NCI-H510A treated with DMSO at 0.1 percent for 48 hours (cell line): ENCODE measurements around the gene FHL5.
"Not testable (repeated sequence)": the region's sequence is repeated elsewhere in the genome, so short reads cannot be mapped to it uniquely, and the experiment has no call there.

ENCODE experiments used
- DNase-seq: peaks from one replicate; lab custom pipeline; 2025; lab: John Stamatoyannopoulos, UW

The FHL5 gene

DNA sequence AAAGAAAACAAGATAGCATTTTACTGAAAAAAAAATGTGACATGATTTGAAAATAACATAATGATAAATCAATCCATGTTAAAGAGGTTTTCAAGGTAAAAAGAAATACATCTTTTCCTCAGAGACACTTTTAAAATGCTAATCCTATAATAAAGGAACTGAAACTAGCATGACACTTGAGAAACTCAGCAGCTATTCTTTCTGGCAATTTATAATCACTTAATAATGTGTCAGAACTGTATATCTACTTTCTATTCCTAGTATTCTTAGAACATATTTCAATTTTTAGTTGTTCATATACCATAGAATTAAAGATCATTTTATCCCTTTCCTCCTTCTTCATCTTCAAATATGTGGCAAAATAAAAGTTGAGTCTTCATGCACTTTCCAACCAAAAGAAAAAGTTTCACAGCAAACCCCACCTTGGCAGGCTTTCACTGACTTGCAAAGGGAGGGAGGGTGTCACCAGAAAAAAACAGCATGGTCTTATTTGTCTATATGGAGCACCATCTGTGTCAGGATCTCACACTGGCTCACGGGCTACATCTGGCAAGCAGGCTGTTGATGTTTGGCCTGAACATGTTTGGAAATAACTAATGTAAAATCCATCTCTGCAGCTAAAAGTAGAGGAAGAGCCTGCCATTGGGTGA lies 48.5 kb downstream of the FHL5 start:
- no peak for DNase-seq

DNA sequence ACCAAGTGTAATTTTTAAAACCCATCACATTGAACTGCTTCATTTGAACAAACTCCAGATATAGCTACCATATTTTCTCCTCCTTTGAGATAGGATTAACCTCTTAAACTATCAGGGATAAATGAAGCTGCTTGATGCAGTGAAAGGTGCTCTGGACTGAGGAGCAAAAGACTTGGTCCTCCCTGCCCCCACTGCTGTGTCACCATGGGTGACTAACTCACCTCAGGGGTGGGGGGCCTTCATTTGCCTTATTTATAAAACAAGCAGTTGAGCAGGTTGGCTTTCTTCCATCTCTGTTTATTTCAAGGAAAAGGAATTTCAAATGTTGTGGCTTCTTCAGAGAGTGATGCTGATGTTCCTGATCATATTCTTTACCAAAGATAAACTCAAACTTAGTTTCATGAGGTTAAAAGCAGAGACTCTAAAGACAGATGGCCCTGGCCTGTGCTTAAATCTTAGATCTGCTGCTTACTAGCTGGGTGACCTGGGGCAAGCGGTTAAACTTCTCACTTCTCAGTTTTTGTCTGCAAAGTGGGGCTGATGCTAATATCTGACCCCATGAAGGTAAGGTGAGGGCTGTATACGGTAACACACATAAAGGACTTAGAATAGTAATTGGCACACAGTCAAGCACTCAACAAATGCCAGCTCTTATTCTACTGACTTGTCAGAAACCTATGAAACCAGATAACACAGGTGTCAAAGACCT lies 50.5 kb downstream of the FHL5 start:
- no peak for DNase-seq

DNA sequence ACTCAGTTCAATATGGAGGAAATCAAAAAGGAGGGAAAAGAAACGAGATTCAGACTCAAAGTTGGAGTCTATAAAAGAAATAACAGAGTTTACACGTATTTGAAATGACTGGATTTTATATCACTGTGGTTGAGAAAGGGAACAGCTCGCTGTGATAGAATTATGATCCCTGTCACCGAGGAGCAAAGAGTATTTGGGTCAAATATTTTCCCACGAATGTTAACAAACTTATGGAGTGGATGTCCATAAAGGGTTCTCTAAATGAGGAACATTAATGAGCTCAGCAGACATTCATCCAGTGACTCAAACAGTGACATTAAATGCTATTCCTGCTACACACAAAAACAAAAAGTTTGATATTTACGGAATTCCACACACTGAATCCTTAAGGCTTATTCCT lies 57.9 kb downstream of the FHL5 start:
- DNase-seq = no peak

DNA sequence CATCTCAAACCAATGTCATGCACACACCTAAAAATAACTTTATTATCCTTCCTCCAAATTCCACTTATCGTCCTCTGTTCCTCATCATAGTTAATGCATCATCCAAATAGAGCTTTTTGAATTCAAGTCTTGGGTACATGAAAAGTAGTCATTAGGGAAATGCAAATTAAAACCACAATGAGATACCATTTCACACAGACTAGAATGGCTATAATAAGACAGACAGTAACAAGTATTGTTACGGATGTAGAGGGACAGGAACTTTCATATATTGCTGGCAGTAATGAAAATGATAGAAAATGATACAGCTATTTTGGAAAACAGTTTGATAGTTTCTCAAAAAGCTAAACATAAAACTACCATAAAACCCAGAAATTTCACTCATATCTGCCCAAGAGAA lies 59.1 kb downstream of the FHL5 start:
- no peak for DNase-seq

DNA sequence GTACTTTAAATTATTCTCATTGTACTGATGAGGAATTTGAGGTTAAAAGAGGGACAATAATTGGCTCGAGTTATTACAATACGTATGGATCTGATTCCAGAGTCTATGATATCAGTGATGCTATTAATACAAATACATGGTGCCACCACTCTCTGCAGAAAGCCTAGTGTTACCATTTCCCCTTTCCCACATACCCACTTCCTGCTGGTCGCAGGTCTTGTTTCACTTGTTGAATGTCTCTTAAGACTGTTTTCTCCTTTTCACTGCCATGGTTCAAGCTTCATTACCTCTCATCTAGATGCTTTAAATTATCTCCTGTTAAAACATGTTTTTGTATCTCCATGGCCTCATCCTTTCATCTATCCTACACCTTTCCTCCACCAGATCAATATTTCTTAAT lies 62.0 kb downstream of the FHL5 start:
- no peak for DNase-seq

DNA sequence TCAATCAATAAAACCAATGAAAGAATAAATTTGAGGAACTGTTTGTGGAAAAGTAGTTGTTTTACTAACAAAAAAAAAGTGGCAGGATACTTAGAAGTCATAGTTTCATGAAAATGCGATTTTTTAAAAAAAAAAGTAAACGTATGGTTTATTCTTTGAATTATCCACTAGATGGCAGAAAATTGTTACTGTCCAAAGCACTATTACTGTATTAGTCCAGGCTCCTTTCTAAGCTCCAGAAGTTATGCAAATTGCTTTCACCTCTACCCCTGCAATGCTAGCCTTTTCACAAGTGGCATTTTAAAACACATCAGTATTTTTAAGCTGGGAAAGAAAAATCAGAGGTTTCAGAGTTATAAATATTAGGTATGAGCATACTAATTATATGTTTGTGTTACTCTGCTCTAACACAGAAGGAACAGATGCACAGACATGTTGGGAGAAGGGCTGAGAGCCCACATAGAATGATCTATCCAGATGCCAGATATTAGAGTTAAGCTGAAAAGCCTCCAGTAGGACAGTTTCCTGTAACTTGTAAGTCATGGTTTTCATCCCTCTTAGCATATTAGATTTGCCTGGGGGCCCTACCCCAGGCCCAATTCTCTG lies 63.9 kb downstream of the FHL5 start:
- DNase-seq = peak; percentile 32

DNA sequence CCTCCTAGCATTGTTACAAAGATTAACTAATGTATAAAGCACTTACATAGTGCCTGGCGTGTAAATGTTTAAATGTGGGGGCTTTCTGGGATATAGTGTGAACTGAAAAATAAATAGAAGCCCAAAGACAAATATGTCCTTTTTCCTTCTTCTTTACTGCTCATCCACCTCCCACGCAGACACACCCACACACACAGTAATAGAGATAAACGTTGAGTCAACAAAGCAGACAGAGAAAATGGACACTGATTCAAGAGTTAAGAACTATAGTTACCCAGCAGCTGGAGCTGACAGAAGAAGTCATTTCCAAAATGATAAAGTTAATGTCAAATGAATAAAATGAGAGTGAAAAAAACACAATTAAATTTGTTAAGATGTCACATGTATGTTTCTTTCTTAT lies 68.3 kb downstream of the FHL5 start:
- no peak for DNase-seq

DNA sequence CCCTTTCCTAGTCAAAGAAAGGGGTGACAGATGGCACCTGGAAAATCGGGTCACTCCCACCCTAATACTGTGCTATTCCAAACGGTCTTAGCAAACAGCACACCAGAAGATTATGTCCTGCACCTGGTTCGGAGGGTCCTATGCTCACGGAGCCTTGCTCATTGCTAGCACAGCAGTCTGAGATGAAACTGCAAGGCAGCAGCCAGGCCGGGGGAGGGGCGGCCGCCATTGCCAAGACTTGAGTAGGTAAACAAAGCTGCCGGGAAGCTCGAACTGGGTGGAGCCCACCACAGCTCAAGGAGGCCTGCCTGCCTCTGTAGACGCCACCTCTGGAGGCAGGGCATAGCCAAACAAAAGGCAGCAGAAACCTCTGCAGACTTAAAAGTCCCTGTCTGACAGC lies 75.1 kb downstream of the FHL5 start:
- DNase-seq = not testable (repeated sequence)

DNA sequence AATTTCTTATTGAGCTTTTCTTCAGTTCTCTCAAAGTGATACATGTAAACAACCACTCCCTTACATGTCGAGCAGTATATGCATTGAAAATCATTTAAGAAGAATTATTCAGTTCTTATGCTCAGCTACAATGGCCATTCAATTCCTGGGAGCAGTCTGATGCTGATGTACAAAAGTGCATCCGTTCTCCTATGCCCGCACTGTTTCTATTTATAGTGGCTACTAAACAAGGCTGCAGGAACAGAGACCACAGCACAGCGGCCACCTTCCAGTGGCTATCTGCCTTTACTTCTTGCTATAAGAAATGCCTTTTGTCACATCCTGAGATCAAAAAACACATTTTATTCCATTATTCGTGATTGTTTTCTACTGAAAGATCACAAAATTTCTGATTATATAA lies 82.2 kb downstream of the FHL5 start:
- DNase-seq = no peak

DNA sequence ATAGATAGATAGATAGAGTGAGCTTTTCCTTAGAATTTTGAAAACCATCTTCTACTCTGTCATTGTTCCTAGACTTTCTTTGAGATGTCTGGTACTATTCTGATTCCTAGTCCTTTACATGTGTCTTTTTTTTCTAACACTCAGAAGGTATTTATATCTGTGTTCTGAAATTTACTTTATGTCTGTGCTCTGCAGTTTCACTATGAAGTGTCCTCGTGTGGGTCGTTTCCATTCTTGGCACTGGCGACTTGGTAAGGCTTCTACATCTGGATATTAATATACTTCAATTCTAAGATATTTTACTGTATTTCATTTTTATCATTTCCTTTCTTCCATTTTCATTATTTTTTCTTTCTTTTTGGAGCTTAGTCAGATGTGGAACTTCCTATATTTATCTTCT lies 87.0 kb downstream of the FHL5 start:
- no peak for DNase-seq

DNA sequence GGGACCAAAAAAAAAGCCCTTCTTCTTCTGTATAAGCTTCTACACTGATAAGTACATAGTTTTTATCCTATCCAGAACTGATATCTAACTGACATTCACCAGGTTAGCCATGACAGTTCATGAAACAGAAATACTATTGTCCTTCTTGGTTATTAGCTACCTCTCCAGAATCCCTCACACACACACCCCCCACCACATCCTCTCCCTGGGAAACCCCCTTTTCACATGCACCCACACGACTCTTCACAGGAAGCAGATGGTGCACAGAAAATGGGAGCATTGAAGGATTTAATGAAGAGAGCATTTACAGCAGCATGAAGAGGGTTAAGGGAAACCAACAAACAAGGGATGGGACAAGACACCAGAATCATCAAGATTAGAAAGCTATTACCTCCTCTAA lies 88.9 kb downstream of the FHL5 start:
- DNase-seq = no peak

DNA sequence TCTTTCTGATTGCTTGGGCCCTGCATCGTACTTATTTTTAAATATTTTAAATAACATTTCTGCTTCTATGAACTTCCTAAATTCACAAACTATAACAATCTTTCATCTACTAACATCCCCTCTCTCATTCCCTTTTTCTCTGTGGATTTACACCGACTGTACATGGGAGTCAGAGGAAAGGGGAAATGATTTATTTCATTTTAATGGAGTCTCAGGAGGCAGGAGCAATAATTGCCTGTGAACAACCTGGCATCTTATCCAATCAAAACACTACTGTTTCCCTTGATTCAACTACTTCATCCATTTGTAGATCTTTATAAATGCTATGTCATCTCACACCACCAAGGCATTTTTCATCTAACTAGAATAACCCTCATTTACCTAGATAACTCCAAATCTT lies 89.6 kb downstream of the FHL5 start:
- DNase-seq = no peak

DNA sequence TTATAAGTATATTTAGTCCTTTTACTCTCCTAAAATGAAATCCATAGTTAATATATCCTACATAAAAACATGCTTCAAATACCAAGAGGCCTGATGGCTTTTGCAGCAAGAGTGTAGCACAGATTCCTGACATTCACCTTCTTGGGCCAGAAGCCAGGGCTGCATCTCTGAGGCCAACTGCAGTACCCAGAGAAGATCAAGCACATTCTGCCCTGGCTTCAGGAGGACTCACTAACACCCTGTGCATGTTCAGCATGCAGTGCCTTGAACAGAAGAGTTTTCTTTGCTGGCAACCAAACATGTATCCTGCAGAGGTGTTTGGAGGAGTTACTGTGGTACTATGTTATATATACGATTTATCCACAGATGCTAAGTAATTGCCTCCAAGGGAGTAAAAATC lies 90.3 kb downstream of the FHL5 start:
- DNase-seq = no peak

DNA sequence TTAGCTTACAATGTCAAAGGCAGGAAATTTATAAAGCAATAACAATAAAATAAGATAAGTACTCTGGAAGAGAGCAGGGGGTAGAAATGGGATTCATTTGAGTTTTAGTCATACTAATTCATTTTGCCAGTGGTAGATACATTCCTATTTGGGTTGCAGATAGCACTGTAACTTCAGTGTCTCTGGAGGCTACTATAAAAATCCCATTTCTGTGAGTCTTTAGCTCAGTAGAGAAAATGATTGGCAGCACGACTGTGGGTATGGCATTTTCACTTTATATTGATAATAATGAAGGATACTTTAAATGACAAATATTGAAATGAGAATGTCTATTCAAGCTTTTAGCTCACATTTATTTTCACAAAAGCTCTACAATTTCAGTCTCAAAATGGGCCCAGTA lies 93.6 kb downstream of the FHL5 start:
- DNase-seq = no peak

DNA sequence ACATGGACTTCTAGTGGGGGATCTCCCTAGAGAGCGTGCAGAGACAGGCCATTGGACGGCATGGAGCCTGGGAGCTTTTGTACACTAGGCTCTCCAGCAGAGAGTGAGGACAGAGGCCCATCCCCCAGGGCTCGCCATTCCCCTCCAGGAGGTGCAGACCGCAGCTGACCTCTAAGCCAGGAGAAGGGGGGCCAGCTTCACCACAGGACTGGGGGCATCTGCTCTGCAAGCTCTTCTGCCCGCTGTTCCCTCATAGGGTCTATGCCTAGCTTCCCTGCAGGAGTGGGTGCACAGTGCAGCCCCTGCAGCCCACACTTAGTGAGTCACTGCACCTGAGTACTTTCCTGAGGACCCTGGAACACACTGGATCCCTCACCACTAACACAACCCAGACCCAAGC lies 94.4 kb downstream of the FHL5 start:
- DNase-seq = no peak

DNA sequence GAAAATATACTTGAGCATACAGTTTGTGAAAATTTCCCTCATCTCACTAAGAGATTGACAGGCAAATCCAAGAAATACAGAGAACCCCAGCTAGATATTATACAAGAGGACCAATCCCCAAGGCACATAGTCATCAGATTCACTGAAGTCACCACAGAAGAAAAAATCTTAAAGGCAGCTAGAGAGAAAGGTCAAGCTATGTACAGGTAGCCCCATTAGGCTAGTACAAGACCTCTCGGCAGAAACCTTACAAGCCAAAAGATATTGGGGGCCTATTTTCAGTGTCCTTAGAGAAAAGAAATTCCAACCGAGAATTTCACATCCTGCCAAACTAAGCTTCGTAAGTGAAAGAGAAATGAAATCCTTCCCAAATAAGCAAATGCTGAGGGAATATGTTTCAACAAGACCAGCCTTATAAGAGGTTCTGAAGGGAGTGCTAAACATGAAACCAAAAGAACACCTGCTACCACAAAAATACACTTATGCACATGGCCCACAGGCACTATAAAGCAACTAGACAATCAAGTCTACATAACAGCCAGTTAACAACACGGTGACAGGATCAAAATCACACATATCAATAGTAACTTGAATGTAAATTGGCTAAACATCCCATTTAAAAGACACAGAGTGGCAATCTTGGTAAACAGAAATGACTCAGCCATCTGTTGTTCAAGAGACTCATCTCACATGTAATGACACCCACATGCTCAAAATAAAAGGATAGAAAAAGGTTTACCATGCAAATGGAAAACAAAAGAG lies 96.3 kb downstream of the FHL5 start:
- DNase-seq = peak; percentile 23
